HepG2 (cell line): Measurements from ENCODE around the gene ABHD1. TPM values are rescaled to one million over a fixed set of nuclear protein-coding genes. Genes with fewer than 3 reads are reported as not detected.

ENCODE experiments used
- ARID3A ChIP-seq: IDR thresholded peaks from 2 replicates; pipeline ENCODE4 v1.6.1; 2012; ENCODE audit warnings: low read depth, low read length, improper control_type of control experiment
- ARNT2 ChIP-seq: sonication (generic); formaldehyde crosslinking; IDR thresholded peaks from 2 replicates; pipeline ENCODE4 v1.8.0; 2022; ENCODE audit warnings: mild to moderate bottlenecking, low read depth, missing genetic modification reagents, moderate library complexity
- BHLHE40 ChIP-seq: IDR thresholded peaks from 2 replicates; pipeline ENCODE4 v1.6.1; 2011; ENCODE audit warnings: low read length, improper control_type of control experiment
- CTCF ChIP-seq: sonication (generic); formaldehyde crosslinking; IDR thresholded peaks from 2 replicates; pipeline ENCODE4 v1.5.0; 2020; ENCODE audit warnings: mild to moderate bottlenecking, missing genetic modification reagents, moderate library complexity
- MED1 ChIP-seq: sonication (generic); formaldehyde crosslinking; IDR thresholded peaks from 2 replicates; pipeline ENCODE4 v1.4.0; 2020; ENCODE audit warnings: missing genetic modification reagents
- SALL1 ChIP-seq: sonication (generic); formaldehyde crosslinking; IDR thresholded peaks from 2 replicates; pipeline ENCODE4 v1.8.0; 2022; ENCODE audit warnings: mild to moderate bottlenecking, missing genetic modification reagents
- SMARCC2 ChIP-seq: fragments of 450-650 bp; IDR thresholded peaks from 2 replicates; pipeline ENCODE4 v1.6.1; 2017; ENCODE audit warnings: antibody characterized with exemption, mild to moderate bottlenecking
- SOX6 ChIP-seq, 2 experiments: fragments of 450-650 bp in 1 of 2; sonication (generic) in 1 of 2; formaldehyde crosslinking in 1 of 2; IDR thresholded peaks; 2 replicates each; pipeline versions ENCODE4 v1.4.0 to v1.6.1; 2017 to 2020; ENCODE audit warnings: antibody characterized with exemption in 1 of 2, mild to moderate bottlenecking in 1 of 2, missing genetic modification reagents in 1 of 2
- ZNF451 ChIP-seq: sonication (generic); formaldehyde crosslinking; IDR thresholded peaks from 2 replicates; pipeline ENCODE4 v1.5.0; 2020; ENCODE audit warnings: mild to moderate bottlenecking, missing genetic modification reagents
- ZNF512B ChIP-seq: sonication (generic); formaldehyde crosslinking; IDR thresholded peaks from 2 replicates; pipeline ENCODE4 v1.5.1; 2020; ENCODE audit warnings: missing genetic modification reagents, mild to moderate bottlenecking, borderline replicate concordance
- ZNF564 ChIP-seq: sonication (generic); formaldehyde crosslinking; IDR thresholded peaks from 2 replicates; pipeline ENCODE4 v1.8.1; 2023; ENCODE audit warnings: mild to moderate bottlenecking, missing genetic modification reagents
- ZNF777 ChIP-seq: sonication (generic); formaldehyde crosslinking; IDR thresholded peaks from 2 replicates; pipeline ENCODE4 v1.4.0; 2020; ENCODE audit warnings: missing genetic modification reagents
- polyA plus RNA-seq, 8 experiments: library from polyadenylated mRNA; depleted of rRNA in 3 of 8; stranded (reverse) in 7 of 8; unstranded in 1 of 8; fragments of >200 nt; fragmentation: Illumina TruSeq in 4 of 8; extraction: Trizol in 4 of 8; gene quantifications; 2 replicates each; pipeline versions ENCODE4 v1.2.1 to v1.2.3, GENCODE V29; 2011 to 2016; ENCODE audit warnings: low read depth in 4 of 8, missing spikeins in 1 of 8, mixed read lengths in 1 of 8; ENCODE audit not compliant: insufficient read depth in 1 of 8
- total RNA-seq, 5 experiments: library from RNA; depleted of rRNA; stranded (reverse); fragments of >200 nt; fragmentation: Illumina TruSeq; extraction: Trizol; gene quantifications; 2 replicates each; pipeline ENCODE4 v1.2.3, GENCODE V29; 2016; ENCODE audit warnings: low read depth in 1 of 5
- TF ChIP-seq, protein P1 (sequence below): sonication (generic); formaldehyde crosslinking; IDR thresholded peaks from 2 replicates; pipeline ENCODE4 v1.4.0; 2020; ENCODE audit warnings: missing genetic modification reagents
- TF ChIP-seq, protein P2 (sequence below): sonication (generic); formaldehyde crosslinking; conservative IDR thresholded peaks from 2 replicates; pipeline ENCODE4 v1.5.0; 2020; ENCODE audit warnings: missing genetic modification reagents
- TF ChIP-seq, protein P3 (sequence below): sonication (generic); formaldehyde crosslinking; IDR thresholded peaks from 2 replicates; pipeline ENCODE4 v1.4.0; 2020; ENCODE audit warnings: mild to moderate bottlenecking, missing genetic modification reagents, borderline replicate concordance

The ABHD1 gene
- total and polyA plus RNA-seq, 2 of the 13 experiments (the other 11 are each of a cell fraction or from before 2014, with no cell fraction given): 0.04 to 0.81 TPM

- TF ChIP-seq SALL1 (CRISPR knock-in tag): peak; percentile 66
- TF ChIP-seq, protein P1, sequence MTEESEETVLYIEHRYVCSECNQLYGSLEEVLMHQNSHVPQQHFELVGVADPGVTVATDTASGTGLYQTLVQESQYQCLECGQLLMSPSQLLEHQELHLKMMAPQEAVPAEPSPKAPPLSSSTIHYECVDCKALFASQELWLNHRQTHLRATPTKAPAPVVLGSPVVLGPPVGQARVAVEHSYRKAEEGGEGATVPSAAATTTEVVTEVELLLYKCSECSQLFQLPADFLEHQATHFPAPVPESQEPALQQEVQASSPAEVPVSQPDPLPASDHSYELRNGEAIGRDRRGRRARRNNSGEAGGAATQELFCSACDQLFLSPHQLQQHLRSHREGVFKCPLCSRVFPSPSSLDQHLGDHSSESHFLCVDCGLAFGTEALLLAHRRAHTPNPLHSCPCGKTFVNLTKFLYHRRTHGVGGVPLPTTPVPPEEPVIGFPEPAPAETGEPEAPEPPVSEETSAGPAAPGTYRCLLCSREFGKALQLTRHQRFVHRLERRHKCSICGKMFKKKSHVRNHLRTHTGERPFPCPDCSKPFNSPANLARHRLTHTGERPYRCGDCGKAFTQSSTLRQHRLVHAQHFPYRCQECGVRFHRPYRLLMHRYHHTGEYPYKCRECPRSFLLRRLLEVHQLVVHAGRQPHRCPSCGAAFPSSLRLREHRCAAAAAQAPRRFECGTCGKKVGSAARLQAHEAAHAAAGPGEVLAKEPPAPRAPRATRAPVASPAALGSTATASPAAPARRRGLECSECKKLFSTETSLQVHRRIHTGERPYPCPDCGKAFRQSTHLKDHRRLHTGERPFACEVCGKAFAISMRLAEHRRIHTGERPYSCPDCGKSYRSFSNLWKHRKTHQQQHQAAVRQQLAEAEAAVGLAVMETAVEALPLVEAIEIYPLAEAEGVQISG (CRISPR knock-in tag): peak; percentile 34; the same call in 1 of the 2 replicates
- 0 out of 2 replicates have a peak, but pooled peaks have one; percentile 26 for TF ChIP-seq ZNF451 (CRISPR knock-in tag)
- TF ChIP-seq ZNF512B (CRISPR knock-in tag): no peak
- TF ChIP-seq ZNF777 (CRISPR knock-in tag): no peak
- peak; percentile 95 for TF ChIP-seq CTCF (CRISPR knock-in tag)
- TF ChIP-seq SMARCC2: no peak
- TF ChIP-seq ARNT2 (CRISPR knock-in tag): peak; percentile 54; the same call in 1 of the 2 replicates
- TF ChIP-seq ZNF564 (CRISPR knock-in tag): no peak
- TF ChIP-seq, protein P2, sequence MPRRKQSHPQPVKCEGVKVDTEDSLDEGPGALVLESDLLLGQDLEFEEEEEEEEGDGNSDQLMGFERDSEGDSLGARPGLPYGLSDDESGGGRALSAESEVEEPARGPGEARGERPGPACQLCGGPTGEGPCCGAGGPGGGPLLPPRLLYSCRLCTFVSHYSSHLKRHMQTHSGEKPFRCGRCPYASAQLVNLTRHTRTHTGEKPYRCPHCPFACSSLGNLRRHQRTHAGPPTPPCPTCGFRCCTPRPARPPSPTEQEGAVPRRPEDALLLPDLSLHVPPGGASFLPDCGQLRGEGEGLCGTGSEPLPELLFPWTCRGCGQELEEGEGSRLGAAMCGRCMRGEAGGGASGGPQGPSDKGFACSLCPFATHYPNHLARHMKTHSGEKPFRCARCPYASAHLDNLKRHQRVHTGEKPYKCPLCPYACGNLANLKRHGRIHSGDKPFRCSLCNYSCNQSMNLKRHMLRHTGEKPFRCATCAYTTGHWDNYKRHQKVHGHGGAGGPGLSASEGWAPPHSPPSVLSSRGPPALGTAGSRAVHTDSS (CRISPR knock-in tag): no peak
- 0 out of 2 replicates have a peak, but pooled peaks have one; percentile 16 for TF ChIP-seq BHLHE40
- TF ChIP-seq SOX6 (IDR thresholded peaks at IDR 0.05): no peak
- 0 out of 2 replicates have a peak, but pooled peaks have one; percentile 9 for TF ChIP-seq SOX6 (CRISPR knock-in tag; IDR thresholded peaks at IDR 0.05)
- no peak for TF ChIP-seq ARID3A
- TF ChIP-seq, protein P3, sequence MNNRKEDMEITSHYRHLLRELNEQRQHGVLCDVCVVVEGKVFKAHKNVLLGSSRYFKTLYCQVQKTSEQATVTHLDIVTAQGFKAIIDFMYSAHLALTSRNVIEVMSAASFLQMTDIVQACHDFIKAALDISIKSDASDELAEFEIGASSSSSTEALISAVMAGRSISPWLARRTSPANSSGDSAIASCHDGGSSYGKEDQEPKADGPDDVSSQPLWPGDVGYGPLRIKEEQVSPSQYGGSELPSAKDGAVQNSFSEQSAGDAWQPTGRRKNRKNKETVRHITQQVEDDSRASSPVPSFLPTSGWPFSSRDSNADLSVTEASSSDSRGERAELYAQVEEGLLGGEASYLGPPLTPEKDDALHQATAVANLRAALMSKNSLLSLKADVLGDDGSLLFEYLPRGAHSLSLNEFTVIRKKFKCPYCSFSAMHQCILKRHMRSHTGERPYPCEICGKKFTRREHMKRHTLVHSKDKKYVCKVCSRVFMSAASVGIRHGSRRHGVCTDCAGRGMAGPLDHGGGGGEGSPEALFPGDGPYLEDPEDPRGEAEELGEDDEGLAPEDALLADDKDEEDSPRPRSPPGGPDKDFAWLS (CRISPR knock-in tag): no peak
- TF ChIP-seq MED1: peak; percentile 63; the same call in 1 of the 2 replicates
Measured at GRCh38 chr2:27152102-27152795, 28.6 kb downstream of the ABHD1 start (continued).
